Activated CD4-positive, alpha-beta T cell treated with anti-CD3 and anti-CD28 coated beads, Interleukin-2, amount 50 U/mL, for 48 hours (primary cell): ENCODE measurements around the gene RHEX.
A peak's percentile ranks its signal among the peaks of the same experiment; 100 is the strongest.

Source experiments
- DNase-seq, 2 experiments: peaks; one replicate each; pipeline ENCODE4 v3.0.0-alpha.2; 2020

Gene RHEX

GRCh38 chr1:206098242-206098919, 45.4 kb downstream of the RHEX start:
- DNase-seq = no peak

GRCh38 chr1:206100226-206100815, 47.3 kb downstream of the RHEX start:
- DNase-seq = no peak

- no peak for DNase-seq
These were observed 48.5 kb downstream of the RHEX start for GRCh38 chr1:206101351-206102045.

- no peak for DNase-seq
These were observed 49.4 kb downstream of the RHEX start for GRCh38 chr1:206102292-206102936.

GRCh38 chr1:206103979-206104378, 51.0 kb downstream of the RHEX start:
- DNase-seq = no peak

- no peak for DNase-seq
These were observed 52.6 kb downstream of the RHEX start for GRCh38 chr1:206105464-206105995.

GRCh38 chr1:206106328-206107167, 53.6 kb downstream of the RHEX start:
- peak; percentile 84 to 85 for DNase-seq

GRCh38 chr1:206107168-206107544, 54.2 kb downstream of the RHEX start:
- no peak for DNase-seq

- no peak for DNase-seq
These were observed 55.7 kb downstream of the RHEX start for GRCh38 chr1:206108635-206109034.

- no peak for DNase-seq
These were observed 56.7 kb downstream of the RHEX start for GRCh38 chr1:206109718-206110117.

- no peak for DNase-seq
These were observed 57.2 kb downstream of the RHEX start for GRCh38 chr1:206110161-206110560.

- DNase-seq = no peak
These were observed 57.8 kb downstream of the RHEX start for GRCh38 chr1:206110820-206111219.

- no peak for DNase-seq
These were observed 58.4 kb downstream of the RHEX start for GRCh38 chr1:206111271-206111927.

GRCh38 chr1:206112600-206113301, 59.8 kb downstream of the RHEX start:
- DNase-seq = no peak

- no peak for DNase-seq
These were observed 62.0 kb downstream of the RHEX start for GRCh38 chr1:206114692-206115640.

- DNase-seq = no peak
These were observed 62.8 kb downstream of the RHEX start for GRCh38 chr1:206115791-206116190.

- no peak for DNase-seq
These were observed 63.4 kb downstream of the RHEX start for GRCh38 chr1:206116191-206116872.

GRCh38 chr1:206116873-206117150, 63.8 kb downstream of the RHEX start:
- DNase-seq = no peak

GRCh38 chr1:206117151-206117948, 64.4 kb downstream of the RHEX start, which contains the start of gene AVPR1B:
Gene AVPR1B (minus strand): TSS chr1:206117388. CDS start chr1:206116890, 498 bp downstream.
- peak; percentile 29 to 38 for DNase-seq
